HCT116 (cell line): ENCODE data around the gene KCNK6. TPM values are rescaled to one million over a fixed set of nuclear protein-coding genes. Genes with fewer than 3 reads are reported as not detected.

Source experiments
- ATAC-seq: fragments of 200-7000 bp; cut with Tn5 transposase; 2 replicates; pipeline ENCODE4 v1.9.1; 2020; ENCODE audit warnings: mild to moderate bottlenecking, moderate library complexity
- BruUV-seq: library from RNA; stranded (reverse); fragments of 400-500 nt; replicated peaks from 2 replicates; lab custom pipeline; 2021; lab: Mats Ljungman, UMichigan
- CTCF ChIA-PET: fragments of 300-600 bp; sonication (Branson Sonifier 250); formaldehyde crosslinking; loops from one replicate; lab custom pipeline; 2021; ENCODE audit warnings: antibody characterized with exemption; lab: Charles Lee
- POLR2A ChIA-PET: fragments of 300-600, 350-600 bp; sonication (Branson Sonifier 250); formaldehyde crosslinking; loops from one replicate; lab custom pipeline; 2021; ENCODE audit warnings: antibody characterized with exemption; lab: Charles Lee
- RAD21 ChIA-PET, 2 experiments: fragments of 300-600 bp; sonication (Branson Sonifier 250); formaldehyde crosslinking; loops; one replicate each; lab custom pipeline; 2023; ENCODE audit warnings: low total read pairs in 2 of 2; ENCODE audit not compliant: uncharacterized antibody in 2 of 2, unreplicated experiment in 2 of 2, low non-redundant PET in 1 of 2; lab: Charles Lee
- DNase-seq: peaks from one replicate; pipeline ENCODE4 v3.0.0-alpha.2; 2010; ENCODE audit warnings: low read depth, low spot score
- H2AFZ ChIP-seq: fragments of 200-600 bp; shearing (Covaris generic), sonication (generic); 2 replicates; pipeline ENCODE4 v1.6.1; 2017; ENCODE audit warnings: low read depth, mixed run types, mixed read lengths, antibody characterized with exemption, low read length; ENCODE audit not compliant: poor library complexity, severe bottlenecking
- H3K27ac ChIP-seq: 2 replicates; pipeline ENCODE4 v1.5.1; 2012; ENCODE audit warnings: low read depth, low read length
- H3K27me3 ChIP-seq: fragments of 200-600 bp; sonication (generic); 2 replicates; pipeline ENCODE4 v1.6.1; 2016; ENCODE audit warnings: mixed run types, low read length, mixed read lengths; ENCODE audit not compliant: insufficient read depth
- H3K36me3 ChIP-seq, 2 experiments: fragments of 200-500 bp in 1 of 2; fragments of 200-600 bp in 1 of 2; sonication (Bioruptor generic) in 1 of 2; sonication (generic) in 1 of 2; 2 replicates each; pipeline versions ENCODE4 v1.5.1 to v1.6.1; 2014 to 2016; ENCODE audit warnings: low read length in 2 of 2, inconsistent platforms in 1 of 2, mixed read lengths in 1 of 2, mixed run types in 1 of 2; ENCODE audit not compliant: insufficient read depth in 2 of 2, control insufficient read depth in 1 of 2
- H3K4me1 ChIP-seq, 2 experiments: fragments of 200-600 bp in 1 of 2; sonication (generic) in 1 of 2; 2 replicates each; pipeline versions ENCODE4 v1.5.1 to v1.6.1; 2012 to 2017; ENCODE audit warnings: low read length in 2 of 2, inconsistent platforms in 1 of 2, mild to moderate bottlenecking in 1 of 2, mixed read lengths in 1 of 2, mixed run types in 1 of 2, moderate library complexity in 1 of 2; ENCODE audit not compliant: insufficient read depth in 2 of 2, control insufficient read depth in 1 of 2
- H3K4me2 ChIP-seq: fragments of 200-600 bp; sonication (generic); 2 replicates; pipeline ENCODE4 v1.6.1; 2017; ENCODE audit warnings: mixed run types, low read length, mixed read lengths
- H3K4me3 ChIP-seq, 2 experiments: fragments of 200-600 bp in 1 of 2; sonication (generic) in 1 of 2; replicated peaks in 1 of 2; 2 replicates each; pipeline ENCODE4 v1.5.1; 2011 to 2016; ENCODE audit warnings: low read length in 2 of 2, control low read depth in 1 of 2, low read depth in 1 of 2, mild to moderate bottlenecking in 1 of 2, mixed read lengths in 1 of 2, mixed run types in 1 of 2
- H3K79me2 ChIP-seq: fragments of 200-600 bp; sonication (generic); 2 replicates; pipeline ENCODE4 v1.6.1; 2017; ENCODE audit warnings: mild to moderate bottlenecking, mixed run types, low read length, moderate library complexity, mixed read lengths; ENCODE audit not compliant: insufficient read depth
- H3K9ac ChIP-seq: fragments of 200-600 bp; sonication (generic); 2 replicates; pipeline ENCODE4 v1.6.1; 2016; ENCODE audit warnings: low read length, mixed read lengths
- H3K9me2 ChIP-seq: fragments of 200-600 bp; sonication (generic), shearing (Covaris generic); 2 replicates; pipeline ENCODE4 v1.6.1; 2017; ENCODE audit warnings: mixed run types, mild to moderate bottlenecking, moderate library complexity; ENCODE audit not compliant: insufficient read depth
- H3K9me3 ChIP-seq, 2 experiments: fragments of 200-500 bp in 1 of 2; fragments of 200-600 bp in 1 of 2; sonication (Bioruptor generic) in 1 of 2; sonication (generic) in 1 of 2; 2 replicates each; pipeline ENCODE4 v1.6.1; 2014 to 2017; ENCODE audit warnings: low read length in 2 of 2, mixed read lengths in 2 of 2, inconsistent platforms in 1 of 2, low read depth in 1 of 2, mild to moderate bottlenecking in 1 of 2, mixed run types in 1 of 2, moderate library complexity in 1 of 2; ENCODE audit not compliant: control insufficient read depth in 1 of 2, insufficient read depth in 1 of 2
- H4K20me1 ChIP-seq: fragments of 200-600 bp; sonication (generic), shearing (Covaris generic); 2 replicates; pipeline ENCODE4 v1.6.1; 2017; ENCODE audit warnings: mixed run types, mild to moderate bottlenecking, moderate library complexity; ENCODE audit not compliant: insufficient read depth
- CBX3 ChIP-seq: IDR thresholded peaks from 2 replicates; pipeline ENCODE4 v1.6.1; 2012; ENCODE audit warnings: low read depth
- CEBPB ChIP-seq: IDR thresholded peaks from 2 replicates; pipeline ENCODE4 v1.6.1; 2012; ENCODE audit warnings: low read depth
- CTCF ChIP-seq, 3 experiments: fragments of 200-600 bp in 1 of 3; sonication (generic) in 1 of 3; IDR thresholded peaks in 2 of 3; conservative IDR thresholded peaks in 1 of 3; 2 replicates each; pipeline ENCODE4 v1.5.1; 2012 to 2017; ENCODE audit warnings: low read depth in 2 of 3, low read length in 2 of 3, antibody characterized with exemption in 1 of 3, borderline replicate concordance in 1 of 3, control low read depth in 1 of 3, mild to moderate bottlenecking in 1 of 3, mixed read lengths in 1 of 3, mixed run types in 1 of 3, moderate library complexity in 1 of 3; ENCODE audit not compliant: insufficient read depth in 1 of 3
- EZH2 ChIP-seq: fragments of 200-600 bp; sonication (generic); IDR thresholded peaks from 2 replicates; pipeline ENCODE4 v1.6.1; 2017; ENCODE audit warnings: antibody characterized with exemption, mixed run types
- EZH2phosphoT487 ChIP-seq: fragments of 200-600 bp; IDR thresholded peaks from 2 replicates; pipeline ENCODE4 v1.6.1; 2018; ENCODE audit warnings: antibody characterized with exemption, borderline replicate concordance
- FOSL1 ChIP-seq: IDR thresholded peaks from 2 replicates; pipeline ENCODE4 v1.6.1; 2012; ENCODE audit warnings: low read depth
- JUND ChIP-seq: IDR thresholded peaks from 2 replicates; pipeline ENCODE4 v1.6.1; 2012
- POLR2A ChIP-seq: IDR thresholded peaks from 2 replicates; pipeline ENCODE4 v1.7.0; 2011; ENCODE audit warnings: borderline replicate concordance; ENCODE audit not compliant: insufficient read depth, insufficient read length; ENCODE audit errors: extremely low read depth
- RAD21 ChIP-seq: IDR thresholded peaks from 2 replicates; pipeline ENCODE4 v1.6.1; 2012; ENCODE audit warnings: low read depth, mild to moderate bottlenecking
- SIN3A ChIP-seq: IDR thresholded peaks from 2 replicates; pipeline ENCODE4 v1.6.1; 2012; ENCODE audit warnings: low read depth
- SP1 ChIP-seq: IDR thresholded peaks from 2 replicates; pipeline ENCODE4 v1.6.1; 2012; ENCODE audit warnings: low read depth
- TCF7L2 ChIP-seq: IDR thresholded peaks from 2 replicates; pipeline ENCODE4 v1.7.0; 2011; ENCODE audit warnings: borderline replicate concordance, inconsistent platforms; ENCODE audit not compliant: insufficient read depth, insufficient read length; ENCODE audit errors: extremely low read depth
- YY1 ChIP-seq: IDR thresholded peaks from 2 replicates; pipeline ENCODE4 v1.6.1; 2011; ENCODE audit warnings: low read length, low read depth, moderate library complexity, mild to moderate bottlenecking; ENCODE audit not compliant: insufficient replicate concordance; ENCODE audit errors: extremely low read depth
- ZFX ChIP-seq: fragments of 450-650 bp; IDR thresholded peaks from 2 replicates; pipeline ENCODE4 v1.6.1; 2017
- ZNF274 ChIP-seq: fragments of 200-500 bp; sonication (Bioruptor generic); IDR thresholded peaks from 2 replicates; pipeline ENCODE4 v1.6.1; 2014; ENCODE audit warnings: mild to moderate bottlenecking, low read depth, low read length, inconsistent platforms
- intact Hi-C: fragments of 100-400 bp; cut with micrococcal nuclease; formaldehyde crosslinking; loops from 2 replicates; pipeline ENCODE4 v1.10.0; 2022
- total RNA-seq: library from RNA; stranded (reverse); gene quantifications from one replicate; pipeline ENCODE4 v1.2.1, GENCODE V29; 2021; ENCODE audit not compliant: unreplicated experiment
- TF ChIP-seq, protein P1 (sequence below): IDR thresholded peaks from 2 replicates; pipeline ENCODE4 v1.6.1; 2012; ENCODE audit warnings: low read depth
- TF ChIP-seq, protein P2 (sequence below): IDR thresholded peaks from 2 replicates; pipeline ENCODE4 v1.6.1; 2012
- TF ChIP-seq, protein P3 (sequence below): IDR thresholded peaks from 2 replicates; pipeline ENCODE4 v1.6.1; 2012

KCNK6 gene
- total RNA-seq, 1 experiment from 2014 or later, result 11.0 TPM

- DNase-seq, result no peak
- RAD21 ChIA-PET, result no interaction called here
- POLR2A ChIA-PET, result interaction anchor here (0.7 kb wide), 1 partner anchor 982 kb away, joined by 3 read pairs; no protein-coding TSS in a partner anchor
- intact Hi-C loops, result no loop called here
- Histone ChIP-seq H3K4me2 (no peak overlapping the region), H3K27me3 (no peaks in the 10 kb centered on the region), H2AFZ (no peak overlapping the region), H3K9me3 (no peaks in the 10 kb centered on the region), H3K79me2 (no peaks in the 10 kb centered on the region), H3K9ac (no peak overlapping the region), H3K4me1 (no peaks in the 10 kb centered on the region), H3K9me2 (no peaks in the 10 kb centered on the region), H4K20me1 (no peaks in the 10 kb centered on the region), H3K4me3 (no peak overlapping the region), H3K27ac (no peak overlapping the region), H3K36me3 (no peaks in the 10 kb centered on the region)
- TF ChIP-seq CEBPB, result no peak
- TF ChIP-seq EZH2, result no peak
- TF ChIP-seq JUND, result no peak
- no peak for TF ChIP-seq YY1
- TF ChIP-seq SP1, result no peak
- TF ChIP-seq, protein P1, sequence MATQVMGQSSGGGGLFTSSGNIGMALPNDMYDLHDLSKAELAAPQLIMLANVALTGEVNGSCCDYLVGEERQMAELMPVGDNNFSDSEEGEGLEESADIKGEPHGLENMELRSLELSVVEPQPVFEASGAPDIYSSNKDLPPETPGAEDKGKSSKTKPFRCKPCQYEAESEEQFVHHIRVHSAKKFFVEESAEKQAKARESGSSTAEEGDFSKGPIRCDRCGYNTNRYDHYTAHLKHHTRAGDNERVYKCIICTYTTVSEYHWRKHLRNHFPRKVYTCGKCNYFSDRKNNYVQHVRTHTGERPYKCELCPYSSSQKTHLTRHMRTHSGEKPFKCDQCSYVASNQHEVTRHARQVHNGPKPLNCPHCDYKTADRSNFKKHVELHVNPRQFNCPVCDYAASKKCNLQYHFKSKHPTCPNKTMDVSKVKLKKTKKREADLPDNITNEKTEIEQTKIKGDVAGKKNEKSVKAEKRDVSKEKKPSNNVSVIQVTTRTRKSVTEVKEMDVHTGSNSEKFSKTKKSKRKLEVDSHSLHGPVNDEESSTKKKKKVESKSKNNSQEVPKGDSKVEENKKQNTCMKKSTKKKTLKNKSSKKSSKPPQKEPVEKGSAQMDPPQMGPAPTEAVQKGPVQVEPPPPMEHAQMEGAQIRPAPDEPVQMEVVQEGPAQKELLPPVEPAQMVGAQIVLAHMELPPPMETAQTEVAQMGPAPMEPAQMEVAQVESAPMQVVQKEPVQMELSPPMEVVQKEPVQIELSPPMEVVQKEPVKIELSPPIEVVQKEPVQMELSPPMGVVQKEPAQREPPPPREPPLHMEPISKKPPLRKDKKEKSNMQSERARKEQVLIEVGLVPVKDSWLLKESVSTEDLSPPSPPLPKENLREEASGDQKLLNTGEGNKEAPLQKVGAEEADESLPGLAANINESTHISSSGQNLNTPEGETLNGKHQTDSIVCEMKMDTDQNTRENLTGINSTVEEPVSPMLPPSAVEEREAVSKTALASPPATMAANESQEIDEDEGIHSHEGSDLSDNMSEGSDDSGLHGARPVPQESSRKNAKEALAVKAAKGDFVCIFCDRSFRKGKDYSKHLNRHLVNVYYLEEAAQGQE, result no peak
- no peak for TF ChIP-seq EZH2phosphoT487
- TF ChIP-seq TCF7L2, result no peak
- TF ChIP-seq ZFX, result no peak
- no peak for TF ChIP-seq CBX3
- no peak for TF ChIP-seq FOSL1
- TF ChIP-seq, protein P2, sequence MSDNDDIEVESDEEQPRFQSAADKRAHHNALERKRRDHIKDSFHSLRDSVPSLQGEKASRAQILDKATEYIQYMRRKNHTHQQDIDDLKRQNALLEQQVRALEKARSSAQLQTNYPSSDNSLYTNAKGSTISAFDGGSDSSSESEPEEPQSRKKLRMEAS, result no peak
- TF ChIP-seq, protein P3, sequence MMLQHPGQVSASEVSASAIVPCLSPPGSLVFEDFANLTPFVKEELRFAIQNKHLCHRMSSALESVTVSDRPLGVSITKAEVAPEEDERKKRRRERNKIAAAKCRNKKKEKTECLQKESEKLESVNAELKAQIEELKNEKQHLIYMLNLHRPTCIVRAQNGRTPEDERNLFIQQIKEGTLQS, result no peak
- TF ChIP-seq POLR2A, result no peak
- TF ChIP-seq SIN3A, result no peak
- no peak for TF ChIP-seq RAD21
- TF ChIP-seq ZNF274, result no peak
- no peak for TF ChIP-seq CTCF (IDR thresholded peaks at IDR 0.05 in 2 of 3, conservative IDR thresholded peaks at IDR 0.05 in 1 of 3; ENCODE audit: borderline replicate concordance in 1 of 3, insufficient read depth in 1 of 3, low read depth in 2 of 3, low read length in 2 of 3)
- CTCF ChIA-PET, result interaction anchor here (1.1 kb wide), 1 partner anchor 21 kb away, joined by 3 read pairs; the partner anchor contains the start of gene PSMD8
- no peak for ATAC-seq
- no TSS peak for BruUV-seq
These were observed 33.0 kb downstream of the KCNK6 start for GRCh38 chr19:38352611-38353010.
